WTC11 (cell line): ENCODE data around the gene SGK2.

Experiments
- ARID4B ChIP-seq: sonication (generic); formaldehyde crosslinking; IDR thresholded peaks from 2 replicates; pipeline ENCODE4 v1.8.0; 2023; ENCODE audit warnings: missing genetic modification reagents, mild to moderate bottlenecking, borderline replicate concordance
- E2F1 ChIP-seq: sonication (generic); formaldehyde crosslinking; IDR thresholded peaks from 2 replicates; pipeline ENCODE4 v1.8.0; 2022; ENCODE audit warnings: mild to moderate bottlenecking, missing genetic modification reagents
- JUN ChIP-seq: sonication (generic); formaldehyde crosslinking; IDR thresholded peaks from 2 replicates; pipeline ENCODE4 v1.8.0; 2023; ENCODE audit warnings: mild to moderate bottlenecking, missing genetic modification reagents
- NFYB ChIP-seq: sonication (generic); formaldehyde crosslinking; conservative IDR thresholded peaks from 2 replicates; pipeline ENCODE4 v1.8.0; 2022; ENCODE audit warnings: low read depth, missing genetic modification reagents
- NR2C2 ChIP-seq: sonication (generic); formaldehyde crosslinking; IDR thresholded peaks from 2 replicates; pipeline ENCODE4 v1.8.0; 2022; ENCODE audit warnings: mild to moderate bottlenecking, missing genetic modification reagents
- OVOL2 ChIP-seq: fragments of 250-450 bp; sonication (Bioruptor Pico); IDR thresholded peaks from 2 replicates; pipeline ENCODE4 v1.9.0; 2021; ENCODE audit warnings: mild to moderate bottlenecking, borderline replicate concordance
- SMAD4 ChIP-seq: sonication (generic); formaldehyde crosslinking; IDR thresholded peaks from 2 replicates; pipeline ENCODE4 v1.8.0; 2022; ENCODE audit warnings: mild to moderate bottlenecking, missing genetic modification reagents
- SP1 ChIP-seq: sonication (generic); formaldehyde crosslinking; conservative IDR thresholded peaks from 2 replicates; pipeline ENCODE4 v1.8.1; 2022; ENCODE audit warnings: missing genetic modification reagents
- ZNF416 ChIP-seq: fragments of 250-450 bp; sonication (Bioruptor Pico); IDR thresholded peaks from 2 replicates; pipeline ENCODE4 v1.9.0; 2021; ENCODE audit warnings: mild to moderate bottlenecking, inconsistent platforms
- TF ChIP-seq, protein P1 (sequence below): fragments of 250-450 bp; sonication (Bioruptor Pico); IDR thresholded peaks from 2 replicates; pipeline ENCODE4 v1.9.0; 2021; ENCODE audit warnings: mild to moderate bottlenecking, borderline replicate concordance
- TF ChIP-seq, protein P2 (sequence below): fragments of 200-600 bp; IDR thresholded peaks from 2 replicates; pipeline ENCODE4 v1.8.0; 2022; ENCODE audit warnings: antibody characterized with exemption
- TF ChIP-seq, protein P3 (sequence below): sonication (generic); formaldehyde crosslinking; IDR thresholded peaks from 2 replicates; pipeline ENCODE4 v1.8.0; 2022; ENCODE audit warnings: mild to moderate bottlenecking, missing genetic modification reagents
- TF ChIP-seq, protein P4 (sequence below): sonication (generic); formaldehyde crosslinking; IDR thresholded peaks from 2 replicates; pipeline ENCODE4 v1.8.1; 2023; ENCODE audit warnings: mild to moderate bottlenecking, missing genetic modification reagents, moderate library complexity

GRCh38 chr20:43528258-43528875 lies 30.5 kb upstream of the SGK2 start:
- TF ChIP-seq JUN (CRISPR knock-in tag) (no peak), NR2C2 (CRISPR knock-in tag) (no peak), ARID4B (CRISPR knock-in tag) (no peak), SMAD4 (CRISPR knock-in tag) (no peak), NFYB (CRISPR knock-in tag) (no peak), SP1 (CRISPR knock-in tag) (no peak), ZNF416 (CRISPR knock-in tag) (no peak), OVOL2 (CRISPR knock-in tag) (no peak), E2F1 (no peak)
- TF ChIP-seq, protein P1, sequence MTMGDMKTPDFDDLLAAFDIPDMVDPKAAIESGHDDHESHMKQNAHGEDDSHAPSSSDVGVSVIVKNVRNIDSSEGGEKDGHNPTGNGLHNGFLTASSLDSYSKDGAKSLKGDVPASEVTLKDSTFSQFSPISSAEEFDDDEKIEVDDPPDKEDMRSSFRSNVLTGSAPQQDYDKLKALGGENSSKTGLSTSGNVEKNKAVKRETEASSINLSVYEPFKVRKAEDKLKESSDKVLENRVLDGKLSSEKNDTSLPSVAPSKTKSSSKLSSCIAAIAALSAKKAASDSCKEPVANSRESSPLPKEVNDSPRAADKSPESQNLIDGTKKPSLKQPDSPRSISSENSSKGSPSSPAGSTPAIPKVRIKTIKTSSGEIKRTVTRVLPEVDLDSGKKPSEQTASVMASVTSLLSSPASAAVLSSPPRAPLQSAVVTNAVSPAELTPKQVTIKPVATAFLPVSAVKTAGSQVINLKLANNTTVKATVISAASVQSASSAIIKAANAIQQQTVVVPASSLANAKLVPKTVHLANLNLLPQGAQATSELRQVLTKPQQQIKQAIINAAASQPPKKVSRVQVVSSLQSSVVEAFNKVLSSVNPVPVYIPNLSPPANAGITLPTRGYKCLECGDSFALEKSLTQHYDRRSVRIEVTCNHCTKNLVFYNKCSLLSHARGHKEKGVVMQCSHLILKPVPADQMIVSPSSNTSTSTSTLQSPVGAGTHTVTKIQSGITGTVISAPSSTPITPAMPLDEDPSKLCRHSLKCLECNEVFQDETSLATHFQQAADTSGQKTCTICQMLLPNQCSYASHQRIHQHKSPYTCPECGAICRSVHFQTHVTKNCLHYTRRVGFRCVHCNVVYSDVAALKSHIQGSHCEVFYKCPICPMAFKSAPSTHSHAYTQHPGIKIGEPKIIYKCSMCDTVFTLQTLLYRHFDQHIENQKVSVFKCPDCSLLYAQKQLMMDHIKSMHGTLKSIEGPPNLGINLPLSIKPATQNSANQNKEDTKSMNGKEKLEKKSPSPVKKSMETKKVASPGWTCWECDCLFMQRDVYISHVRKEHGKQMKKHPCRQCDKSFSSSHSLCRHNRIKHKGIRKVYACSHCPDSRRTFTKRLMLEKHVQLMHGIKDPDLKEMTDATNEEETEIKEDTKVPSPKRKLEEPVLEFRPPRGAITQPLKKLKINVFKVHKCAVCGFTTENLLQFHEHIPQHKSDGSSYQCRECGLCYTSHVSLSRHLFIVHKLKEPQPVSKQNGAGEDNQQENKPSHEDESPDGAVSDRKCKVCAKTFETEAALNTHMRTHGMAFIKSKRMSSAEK (CRISPR knock-in tag) = no peak
- TF ChIP-seq, protein P2, sequence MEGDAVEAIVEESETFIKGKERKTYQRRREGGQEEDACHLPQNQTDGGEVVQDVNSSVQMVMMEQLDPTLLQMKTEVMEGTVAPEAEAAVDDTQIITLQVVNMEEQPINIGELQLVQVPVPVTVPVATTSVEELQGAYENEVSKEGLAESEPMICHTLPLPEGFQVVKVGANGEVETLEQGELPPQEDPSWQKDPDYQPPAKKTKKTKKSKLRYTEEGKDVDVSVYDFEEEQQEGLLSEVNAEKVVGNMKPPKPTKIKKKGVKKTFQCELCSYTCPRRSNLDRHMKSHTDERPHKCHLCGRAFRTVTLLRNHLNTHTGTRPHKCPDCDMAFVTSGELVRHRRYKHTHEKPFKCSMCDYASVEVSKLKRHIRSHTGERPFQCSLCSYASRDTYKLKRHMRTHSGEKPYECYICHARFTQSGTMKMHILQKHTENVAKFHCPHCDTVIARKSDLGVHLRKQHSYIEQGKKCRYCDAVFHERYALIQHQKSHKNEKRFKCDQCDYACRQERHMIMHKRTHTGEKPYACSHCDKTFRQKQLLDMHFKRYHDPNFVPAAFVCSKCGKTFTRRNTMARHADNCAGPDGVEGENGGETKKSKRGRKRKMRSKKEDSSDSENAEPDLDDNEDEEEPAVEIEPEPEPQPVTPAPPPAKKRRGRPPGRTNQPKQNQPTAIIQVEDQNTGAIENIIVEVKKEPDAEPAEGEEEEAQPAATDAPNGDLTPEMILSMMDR = no peak
- TF ChIP-seq, protein P3, sequence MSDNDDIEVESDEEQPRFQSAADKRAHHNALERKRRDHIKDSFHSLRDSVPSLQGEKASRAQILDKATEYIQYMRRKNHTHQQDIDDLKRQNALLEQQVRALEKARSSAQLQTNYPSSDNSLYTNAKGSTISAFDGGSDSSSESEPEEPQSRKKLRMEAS (CRISPR knock-in tag) = no peak
- TF ChIP-seq, protein P4, sequence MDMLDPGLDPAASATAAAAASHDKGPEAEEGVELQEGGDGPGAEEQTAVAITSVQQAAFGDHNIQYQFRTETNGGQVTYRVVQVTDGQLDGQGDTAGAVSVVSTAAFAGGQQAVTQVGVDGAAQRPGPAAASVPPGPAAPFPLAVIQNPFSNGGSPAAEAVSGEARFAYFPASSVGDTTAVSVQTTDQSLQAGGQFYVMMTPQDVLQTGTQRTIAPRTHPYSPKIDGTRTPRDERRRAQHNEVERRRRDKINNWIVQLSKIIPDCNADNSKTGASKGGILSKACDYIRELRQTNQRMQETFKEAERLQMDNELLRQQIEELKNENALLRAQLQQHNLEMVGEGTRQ (CRISPR knock-in tag) = no peak
